Measurements from ENCODE around the gene USP3.

DNA sequence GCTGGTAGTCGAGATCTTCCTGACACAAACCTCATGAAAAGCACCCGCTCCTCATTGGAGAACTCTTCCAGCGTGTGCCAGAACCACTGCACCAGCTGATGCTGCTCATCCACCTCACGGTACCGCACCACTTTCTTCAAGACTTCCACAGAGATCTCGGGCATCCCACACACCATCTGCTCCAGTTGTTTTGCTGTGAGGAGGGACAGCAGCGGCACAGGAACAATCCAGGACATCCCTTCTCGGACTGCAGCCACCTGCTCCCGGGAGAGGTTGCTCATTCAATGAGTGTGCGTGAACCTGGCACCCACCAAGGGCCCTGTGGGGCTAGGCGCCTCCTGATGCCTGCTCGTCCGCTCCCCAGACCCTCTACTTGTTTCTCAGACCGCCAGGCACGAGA is 107.9 kb downstream of the USP3 start:
- TF ChIP-seq POLR2AphosphoS5 (IDR thresholded peaks at IDR 0.05; ENCODE audit: low read depth, low read length) (no peak), FOXP2 (optimal IDR thresholded peaks at IDR 0.05; ENCODE audit: borderline replicate concordance, extremely low read depth, extremely low read length, insufficient read depth) (no peak), TAF1 (IDR thresholded peaks at IDR 0.05; ENCODE audit: borderline replicate concordance, insufficient read depth, low read length) (no peak)
- TF ChIP-seq, protein P1, sequence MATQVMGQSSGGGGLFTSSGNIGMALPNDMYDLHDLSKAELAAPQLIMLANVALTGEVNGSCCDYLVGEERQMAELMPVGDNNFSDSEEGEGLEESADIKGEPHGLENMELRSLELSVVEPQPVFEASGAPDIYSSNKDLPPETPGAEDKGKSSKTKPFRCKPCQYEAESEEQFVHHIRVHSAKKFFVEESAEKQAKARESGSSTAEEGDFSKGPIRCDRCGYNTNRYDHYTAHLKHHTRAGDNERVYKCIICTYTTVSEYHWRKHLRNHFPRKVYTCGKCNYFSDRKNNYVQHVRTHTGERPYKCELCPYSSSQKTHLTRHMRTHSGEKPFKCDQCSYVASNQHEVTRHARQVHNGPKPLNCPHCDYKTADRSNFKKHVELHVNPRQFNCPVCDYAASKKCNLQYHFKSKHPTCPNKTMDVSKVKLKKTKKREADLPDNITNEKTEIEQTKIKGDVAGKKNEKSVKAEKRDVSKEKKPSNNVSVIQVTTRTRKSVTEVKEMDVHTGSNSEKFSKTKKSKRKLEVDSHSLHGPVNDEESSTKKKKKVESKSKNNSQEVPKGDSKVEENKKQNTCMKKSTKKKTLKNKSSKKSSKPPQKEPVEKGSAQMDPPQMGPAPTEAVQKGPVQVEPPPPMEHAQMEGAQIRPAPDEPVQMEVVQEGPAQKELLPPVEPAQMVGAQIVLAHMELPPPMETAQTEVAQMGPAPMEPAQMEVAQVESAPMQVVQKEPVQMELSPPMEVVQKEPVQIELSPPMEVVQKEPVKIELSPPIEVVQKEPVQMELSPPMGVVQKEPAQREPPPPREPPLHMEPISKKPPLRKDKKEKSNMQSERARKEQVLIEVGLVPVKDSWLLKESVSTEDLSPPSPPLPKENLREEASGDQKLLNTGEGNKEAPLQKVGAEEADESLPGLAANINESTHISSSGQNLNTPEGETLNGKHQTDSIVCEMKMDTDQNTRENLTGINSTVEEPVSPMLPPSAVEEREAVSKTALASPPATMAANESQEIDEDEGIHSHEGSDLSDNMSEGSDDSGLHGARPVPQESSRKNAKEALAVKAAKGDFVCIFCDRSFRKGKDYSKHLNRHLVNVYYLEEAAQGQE (IDR thresholded peaks at IDR 0.05; ENCODE audit: insufficient read depth in 1 of 2, low read depth in 2 of 2, low read length in 2 of 2): no peak

Measured in PFSK-1 (cell line).